Panc1 (cell line): ENCODE data around the gene ITGA3.

Experiments used
- CTCF ChIP-seq: fragments of 450-650 bp; IDR thresholded peaks from 2 replicates; pipeline ENCODE4 v1.5.1; 2017; ENCODE audit warnings: mild to moderate bottlenecking
- POLR2AphosphoS5 ChIP-seq: IDR thresholded peaks from 2 replicates; pipeline ENCODE4 v1.6.1; 2012; ENCODE audit warnings: mild to moderate bottlenecking, low read depth, low read length, moderate library complexity
- REST ChIP-seq, 2 experiments: IDR thresholded peaks; 2 replicates each; pipeline ENCODE4 v1.6.1; 2011 to 2012; ENCODE audit warnings: low read depth in 2 of 2, control low read depth in 1 of 2, low read length in 1 of 2, mild to moderate bottlenecking in 1 of 2, moderate library complexity in 1 of 2; ENCODE audit not compliant: insufficient read depth in 1 of 2
- SIN3A ChIP-seq: IDR thresholded peaks from 2 replicates; pipeline ENCODE4 v1.6.1; 2012; ENCODE audit warnings: low read depth, mild to moderate bottlenecking, low read length, moderate library complexity, borderline replicate concordance; ENCODE audit not compliant: insufficient read depth

- no peak for TF ChIP-seq CTCF
- no peak for TF ChIP-seq SIN3A
- TF ChIP-seq POLR2AphosphoS5, result no peak
- TF ChIP-seq REST (IDR thresholded peaks at IDR 0.05; ENCODE audit: insufficient read depth in 1 of 2, low read depth in 2 of 2, low read length in 1 of 2), result no peak
Observed at GRCh38 chr17:50051606-50052005, 4.3 kb upstream of the ITGA3 start.
